Superior temporal gyrus (tissue), 1 donor: ENCODE data around the gene BCAS1.

ENCODE experiments used
- DNase-seq: peaks from one replicate; pipeline ENCODE4 v3.0.0-alpha.2; 2016; ENCODE audit errors: extremely low spot score

Gene BCAS1

GRCh38 chr20:53926428-53927028 is 143.9 kb downstream of the BCAS1 start:
- DNase-seq, result no peak

- DNase-seq, result no peak
These were observed 144.6 kb downstream of the BCAS1 start for GRCh38 chr20:53925651-53926401.

- DNase-seq, result no peak
These were observed 146.6 kb downstream of the BCAS1 start for GRCh38 chr20:53923566-53924369.

- no peak for DNase-seq
These were observed 147.5 kb downstream of the BCAS1 start for GRCh38 chr20:53922901-53923314.

GRCh38 chr20:53921443-53921973 is 148.9 kb downstream of the BCAS1 start:
- no peak for DNase-seq

GRCh38 chr20:53920647-53921245 is 149.6 kb downstream of the BCAS1 start:
- no peak for DNase-seq

- no peak for DNase-seq
These were observed 150.5 kb downstream of the BCAS1 start for GRCh38 chr20:53919886-53920285.

GRCh38 chr20:53918949-53919361 is 151.4 kb downstream of the BCAS1 start:
- no peak for DNase-seq

- no peak for DNase-seq
These were observed 152.4 kb downstream of the BCAS1 start for GRCh38 chr20:53918020-53918311.

- DNase-seq, result no peak
These were observed 153.0 kb downstream of the BCAS1 start for GRCh38 chr20:53917145-53918019.

GRCh38 chr20:53916173-53916512 is 154.3 kb downstream of the BCAS1 start:
- no peak for DNase-seq

- DNase-seq, result peak; percentile 96
These were observed 154.8 kb downstream of the BCAS1 start for GRCh38 chr20:53915446-53916172.

GRCh38 chr20:53914781-53915445 is 155.5 kb downstream of the BCAS1 start:
- peak; percentile 64 for DNase-seq

- DNase-seq, result no peak
These were observed 156.2 kb downstream of the BCAS1 start for GRCh38 chr20:53914091-53914780.

- no peak for DNase-seq
These were observed 159.1 kb downstream of the BCAS1 start for GRCh38 chr20:53911301-53911700.

- no peak for DNase-seq
These were observed 159.9 kb downstream of the BCAS1 start for GRCh38 chr20:53910351-53911002.

- no peak for DNase-seq
These were observed 162.2 kb downstream of the BCAS1 start for GRCh38 chr20:53907968-53908751.

GRCh38 chr20:53905820-53906191 is 164.6 kb downstream of the BCAS1 start:
- no peak for DNase-seq
